ENCODE results near the gene TNC. TPM values are rescaled to one million over a fixed set of nuclear protein-coding genes. Genes with fewer than 3 reads are reported as not detected.

Gene TNC
- polyA plus RNA-seq, 1 of the 3 experiments (the other 2 are of a cell fraction): 805 TPM

- no peak overlapping the region for H3K9ac ChIP-seq
- no peaks in the 10 kb centered on the region for H3K9me3 ChIP-seq
- H2AFZ ChIP-seq (ENCODE audit: low read depth): no peak overlapping the region
- H3K79me2 ChIP-seq (ENCODE audit: insufficient read depth): no peaks in the 10 kb centered on the region
- no peaks in the 10 kb centered on the region for H3K27me3 ChIP-seq (ENCODE audit: insufficient read depth)
- TF ChIP-seq SIN3A (IDR thresholded peaks at IDR 0.05; ENCODE audit: borderline replicate concordance, low read depth, low read length) (no peak), TEAD4 (IDR thresholded peaks at IDR 0.05; ENCODE audit: borderline replicate concordance, insufficient read depth) (no peak), POLR2AphosphoS5 (IDR thresholded peaks at IDR 0.05; ENCODE audit: low read depth, low read length) (no peak), JUND (IDR thresholded peaks at IDR 0.05) (no peak), MAX (IDR thresholded peaks at IDR 0.05; ENCODE audit: low read depth) (no peak), ELF1 (IDR thresholded peaks at IDR 0.05) (no peak), ZBTB33 (IDR thresholded peaks at IDR 0.05; ENCODE audit: borderline replicate concordance, low read depth) (no peak)
- no peaks in the 10 kb centered on the region for H4K20me1 ChIP-seq (ENCODE audit: insufficient read depth)
- POLR2A ChIA-PET: no interaction called here
- peaks cover 0 to 4% of the 10 kb centered on the region in 2 experiments; a peak in 2 of 4 replicates for H3K4me1 ChIP-seq (ENCODE audit: control insufficient read depth in 1 of 2, insufficient read depth in 2 of 2, low read depth in 1 of 2, low read length in 1 of 2)
- no peak overlapping the region for H3K4me2 ChIP-seq
- no peak for DNase-seq
- peaks cover 13% of the 10 kb centered on the region for H3F3A ChIP-seq (replicated peaks; ENCODE audit: insufficient read depth)
- no peaks in the 10 kb centered on the region for H3K36me3 ChIP-seq (replicated peaks in 1 of 2; ENCODE audit: control insufficient read depth in 1 of 2, insufficient read depth in 2 of 2, low read length in 1 of 2)
- no peak overlapping the region for H3K27ac ChIP-seq (ENCODE audit: low read depth in 2 of 2, low read length in 1 of 2)
- CTCF ChIA-PET: no interaction called here
- H3K9me2 ChIP-seq: no peaks in the 10 kb centered on the region
- H3K4me3 ChIP-seq (ENCODE audit: low read depth in 2 of 2, low read length in 1 of 2): no peak overlapping the region
These were observed 24.1 kb upstream of the TNC start for GRCh38 chr9:115142090-115142489.

DNA sequence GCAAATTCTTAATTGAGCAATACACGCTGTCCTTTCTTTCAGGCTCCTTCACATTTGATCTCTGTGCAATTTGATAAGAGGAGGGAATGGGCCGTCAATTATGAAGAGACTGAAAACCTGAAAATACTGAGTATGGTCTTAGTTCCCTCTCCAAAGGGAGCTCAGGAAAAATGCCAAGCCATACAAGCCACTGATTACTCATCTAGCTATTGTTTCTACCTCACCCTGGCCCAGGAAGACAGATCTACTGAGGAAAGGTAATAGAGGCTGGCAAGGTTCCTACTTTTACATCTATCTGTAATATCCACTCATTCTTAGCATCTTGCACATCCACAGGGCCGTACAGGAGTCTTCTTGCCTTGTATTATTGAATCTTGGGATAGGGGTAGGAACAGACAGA, 23.7 kb upstream of the TNC start:
- H3K27me3 ChIP-seq (ENCODE audit: insufficient read depth): no peaks in the 10 kb centered on the region
- H3K79me2 ChIP-seq (ENCODE audit: insufficient read depth): no peaks in the 10 kb centered on the region
- TF ChIP-seq EZH2phosphoT487 (IDR thresholded peaks at IDR 0.05; ENCODE audit: borderline replicate concordance, low read depth) (no peak), MAX (IDR thresholded peaks at IDR 0.05; ENCODE audit: low read depth) (no peak)
- TF ChIP-seq, protein P1, sequence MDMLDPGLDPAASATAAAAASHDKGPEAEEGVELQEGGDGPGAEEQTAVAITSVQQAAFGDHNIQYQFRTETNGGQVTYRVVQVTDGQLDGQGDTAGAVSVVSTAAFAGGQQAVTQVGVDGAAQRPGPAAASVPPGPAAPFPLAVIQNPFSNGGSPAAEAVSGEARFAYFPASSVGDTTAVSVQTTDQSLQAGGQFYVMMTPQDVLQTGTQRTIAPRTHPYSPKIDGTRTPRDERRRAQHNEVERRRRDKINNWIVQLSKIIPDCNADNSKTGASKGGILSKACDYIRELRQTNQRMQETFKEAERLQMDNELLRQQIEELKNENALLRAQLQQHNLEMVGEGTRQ (IDR thresholded peaks at IDR 0.05; ENCODE audit: borderline replicate concordance, low read depth, low read length): no peak
- H3K27ac ChIP-seq (ENCODE audit: low read depth in 2 of 2, low read length in 1 of 2): no peak overlapping the region
- peaks cover 10% of the 10 kb centered on the region for H3F3A ChIP-seq (replicated peaks; ENCODE audit: insufficient read depth)
- H3K4me3 ChIP-seq (ENCODE audit: low read depth in 2 of 2, low read length in 1 of 2): no peak overlapping the region
- H3K4me1 ChIP-seq (ENCODE audit: control insufficient read depth in 1 of 2, insufficient read depth in 2 of 2, low read depth in 1 of 2, low read length in 1 of 2): no peaks in the 10 kb centered on the region; a peak in 1 of 4 replicates
- CTCF ChIA-PET: no interaction called here
- H3K36me3 ChIP-seq (replicated peaks in 1 of 2; ENCODE audit: control insufficient read depth in 1 of 2, insufficient read depth in 2 of 2, low read length in 1 of 2): no peaks in the 10 kb centered on the region
- H3K9me2 ChIP-seq: no peaks in the 10 kb centered on the region
- no peak overlapping the region for H3K9ac ChIP-seq
- DNase-seq: no peak
- 84% methylated on average over 3 of the region's 3 CpGs for WGBS (ENCODE audit: low lambda C conversion rate)
- H3K9me3 ChIP-seq: no peaks in the 10 kb centered on the region
- H2AFZ ChIP-seq (ENCODE audit: low read depth): no peak overlapping the region
- H4K20me1 ChIP-seq (ENCODE audit: insufficient read depth): no peaks in the 10 kb centered on the region
- POLR2A ChIA-PET: no interaction called here
- no peak overlapping the region for H3K4me2 ChIP-seq

Data from SK-N-SH (cell line).